ENCODE results near the gene AFG1L.

GRCh38 chr6:108435391-108435790 is 140.5 kb downstream of the AFG1L start:
- no peak for TF ChIP-seq CTCF (IDR thresholded peaks at IDR 0.05 in 2 of 3, conservative IDR thresholded peaks at IDR 0.05 in 1 of 3; ENCODE audit: borderline replicate concordance in 1 of 3, insufficient read depth in 1 of 3, low read depth in 2 of 3, low read length in 2 of 3)
- no peak for TF ChIP-seq SRF (IDR thresholded peaks at IDR 0.05; ENCODE audit: low read depth)
- no peak for TF ChIP-seq FOSL1 (IDR thresholded peaks at IDR 0.05; ENCODE audit: low read depth)
- TF ChIP-seq JUND (IDR thresholded peaks at IDR 0.05): no peak

All from HCT116 (cell line).